Measurements from ENCODE around the gene SMIM7.
"Not testable (repeated sequence)": the region's sequence is repeated elsewhere in the genome, so short reads cannot be mapped to it uniquely, and the experiment has no call there.

SMIM7 gene

DNA sequence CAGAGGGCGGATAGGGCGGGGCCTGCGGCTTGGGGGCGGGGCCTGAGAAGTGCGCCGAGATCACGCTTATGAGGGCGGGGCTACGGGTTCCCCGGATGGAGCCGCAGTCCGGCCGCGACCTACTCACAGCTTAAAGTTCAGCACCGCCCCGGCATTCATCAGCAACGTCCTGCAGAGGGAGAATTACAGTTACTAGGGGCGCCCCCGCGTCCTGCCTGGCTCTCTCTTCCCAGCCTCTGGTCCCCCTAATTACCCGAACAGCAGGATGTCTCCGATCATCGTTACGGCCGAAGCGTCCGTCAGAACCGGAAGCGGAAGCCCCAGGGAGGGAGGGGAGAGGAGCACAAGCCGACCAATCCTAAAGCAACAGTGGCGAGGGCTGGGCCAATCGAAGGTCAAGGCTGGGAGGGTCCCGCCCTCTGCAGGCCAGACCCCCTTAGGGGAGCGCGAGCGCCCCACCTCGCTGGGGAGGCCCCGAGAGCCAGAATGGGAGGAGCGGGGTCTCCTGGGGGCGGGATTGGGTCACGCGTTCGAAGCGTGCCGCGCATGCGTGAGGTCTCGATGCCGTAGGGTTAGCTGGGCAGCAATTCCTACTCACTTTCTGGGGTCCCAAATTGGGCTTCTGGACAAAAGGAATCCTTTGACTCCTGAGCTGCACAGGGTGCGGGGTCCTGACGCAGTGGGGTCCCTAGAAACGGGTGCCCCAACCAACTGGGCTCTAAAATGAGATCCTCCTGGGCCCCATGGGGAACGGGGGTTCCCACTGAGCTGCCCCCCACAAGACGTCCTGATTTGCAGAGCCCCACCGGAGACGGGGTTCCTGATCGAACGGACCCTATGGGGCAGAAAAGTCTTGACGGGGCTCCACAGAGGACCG lies at the start of gene SMIM7:
Gene SMIM7 (minus strand): TSS at position 313 of the 877 bp plus-strand sequence. CDS start 34 bp downstream, at position 279.
- peak; percentile 94 for DNase-seq

DNA sequence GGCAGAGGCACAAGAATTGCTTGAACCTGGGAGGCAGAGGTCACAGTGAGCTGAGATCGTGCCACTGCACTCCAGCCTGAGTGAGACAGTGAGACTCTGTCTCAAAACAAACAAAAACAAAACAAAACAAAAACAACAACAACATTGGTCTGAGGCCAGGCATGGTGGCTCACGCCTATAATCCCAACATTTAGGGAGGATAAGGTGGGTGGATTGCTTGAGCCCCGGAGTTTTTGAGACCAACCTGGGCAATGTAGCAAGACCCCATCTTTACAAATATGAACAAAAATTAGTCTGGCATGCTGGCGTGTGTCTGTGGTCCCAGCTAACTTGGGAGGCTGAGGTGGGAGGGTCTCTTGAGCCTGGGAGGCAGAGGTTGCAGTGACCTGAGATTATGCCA lies 43.7 kb upstream of the SMIM7 start:
- no peak for DNase-seq

- DNase-seq = peak; percentile 11
These were observed 42.2 kb upstream of the SMIM7 start for GRCh38 chr19:16702123-16702522.

DNA sequence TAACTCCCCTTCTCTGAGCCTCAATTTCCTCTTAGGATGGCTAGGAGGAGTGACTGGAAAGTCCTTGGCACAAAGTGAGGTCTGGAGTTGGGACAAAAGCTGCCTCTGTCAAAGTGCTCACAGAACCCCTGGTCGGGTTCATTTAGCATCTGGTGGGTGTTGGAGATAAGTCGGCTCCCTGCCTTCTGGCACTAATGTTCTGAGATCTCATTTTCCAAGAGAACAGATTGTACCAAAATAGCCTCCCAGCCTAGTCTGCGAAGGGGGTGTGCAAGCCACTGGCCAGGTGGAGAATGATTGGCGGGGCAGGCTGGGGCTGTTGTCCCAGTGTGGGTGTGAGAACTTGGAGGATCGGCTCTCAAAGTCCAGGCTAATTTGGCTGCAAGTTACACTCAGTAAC lies 39.0 kb upstream of the SMIM7 start:
- no peak for DNase-seq

DNA sequence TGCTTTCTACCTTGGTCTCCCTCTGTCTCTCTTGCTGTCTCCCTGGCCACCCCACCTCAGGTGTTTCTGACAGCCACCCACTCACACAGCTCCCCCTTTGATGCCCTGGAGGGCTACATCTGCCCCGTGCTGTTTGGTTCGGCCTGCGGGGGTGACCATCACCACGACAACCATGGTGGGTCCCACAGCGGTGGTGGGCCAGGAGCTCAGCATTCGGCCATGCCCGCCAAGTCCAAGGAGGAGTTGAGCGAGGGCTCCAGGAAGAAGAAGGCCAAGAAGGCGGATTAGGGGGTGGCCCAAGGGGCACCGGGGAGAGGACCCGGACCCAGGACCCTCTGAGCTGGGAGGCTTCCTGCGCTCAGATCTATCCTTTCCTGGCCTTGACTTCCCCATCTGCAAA lies 28.1 kb upstream of the SMIM7 start:
- DNase-seq = no peak

- DNase-seq = no peak
These were observed 24.3 kb upstream of the SMIM7 start for GRCh38 chr19:16684216-16684615.

DNA sequence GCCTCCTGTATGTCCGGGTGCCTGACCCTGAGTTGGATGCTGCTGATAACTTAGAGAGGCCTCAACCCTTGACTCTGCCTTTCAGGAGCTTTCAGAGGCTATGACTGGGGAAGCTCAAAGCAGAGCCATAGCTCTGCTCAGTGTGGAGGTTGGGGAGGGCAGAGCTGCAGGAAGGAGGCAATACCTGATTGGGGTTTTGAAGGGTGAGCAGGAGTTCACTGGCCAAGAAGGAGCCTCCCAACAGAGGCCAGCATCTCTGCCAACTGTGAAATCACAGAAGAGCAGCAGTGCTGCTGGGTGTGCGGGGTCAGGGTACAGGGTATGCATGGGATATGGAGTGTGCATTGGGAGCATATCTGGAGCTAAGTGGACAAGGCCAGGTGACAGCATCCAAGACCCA lies 22.6 kb upstream of the SMIM7 start:
- DNase-seq = no peak

DNA sequence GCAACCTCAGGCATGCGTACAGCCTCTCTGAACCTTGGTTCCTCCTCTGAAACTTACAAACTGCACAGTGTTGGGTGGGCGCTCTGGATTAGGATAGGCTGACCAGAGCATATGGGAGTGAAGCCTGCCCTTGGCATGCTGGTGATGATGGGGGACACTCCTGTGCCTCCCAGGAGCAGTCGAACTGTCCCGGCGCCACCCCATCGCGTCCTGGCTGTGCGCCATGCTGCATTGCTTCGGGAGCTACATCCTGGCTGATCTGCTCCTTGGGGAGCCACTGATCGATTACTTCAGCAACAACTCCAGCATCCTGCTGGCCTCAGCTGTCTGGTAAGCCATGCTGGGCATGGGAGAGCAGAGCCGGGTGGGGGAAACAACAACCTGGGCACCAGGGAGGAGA lies 19.9 kb upstream of the SMIM7 start:
- no peak for DNase-seq

GRCh38 chr19:16678498-16678897 lies 18.6 kb upstream of the SMIM7 start:
- DNase-seq = no peak

- DNase-seq = no peak
These were observed 17.1 kb upstream of the SMIM7 start for GRCh38 chr19:16677055-16677454.

- DNase-seq = no peak
These were observed 16.3 kb upstream of the SMIM7 start for GRCh38 chr19:16676101-16676798.

DNA sequence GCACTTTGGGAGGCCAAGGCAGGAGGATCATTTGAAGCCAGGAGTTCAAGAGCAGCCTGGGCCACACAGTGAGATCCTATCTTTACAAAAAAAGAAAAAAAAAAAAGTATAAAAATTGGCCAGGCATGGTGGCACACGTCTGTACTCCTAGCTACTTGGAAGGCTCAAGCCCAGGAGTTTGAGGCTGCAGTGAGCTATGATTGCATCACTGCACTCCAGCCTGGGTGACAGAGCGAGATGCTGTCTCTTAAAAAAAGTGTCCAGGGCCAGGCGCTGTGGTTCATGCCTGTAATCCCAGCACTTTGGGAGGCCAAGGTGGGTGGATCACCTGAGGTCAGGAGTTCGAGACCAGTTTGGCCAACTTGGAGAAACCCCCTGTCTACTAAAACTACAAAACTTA lies 13.9 kb upstream of the SMIM7 start:
- DNase-seq = not testable (repeated sequence)

- DNase-seq = no peak
These were observed 13.3 kb upstream of the SMIM7 start for GRCh38 chr19:16673231-16673630.

- DNase-seq = no peak
These were observed 11.8 kb upstream of the SMIM7 start for GRCh38 chr19:16671652-16672274.

DNA sequence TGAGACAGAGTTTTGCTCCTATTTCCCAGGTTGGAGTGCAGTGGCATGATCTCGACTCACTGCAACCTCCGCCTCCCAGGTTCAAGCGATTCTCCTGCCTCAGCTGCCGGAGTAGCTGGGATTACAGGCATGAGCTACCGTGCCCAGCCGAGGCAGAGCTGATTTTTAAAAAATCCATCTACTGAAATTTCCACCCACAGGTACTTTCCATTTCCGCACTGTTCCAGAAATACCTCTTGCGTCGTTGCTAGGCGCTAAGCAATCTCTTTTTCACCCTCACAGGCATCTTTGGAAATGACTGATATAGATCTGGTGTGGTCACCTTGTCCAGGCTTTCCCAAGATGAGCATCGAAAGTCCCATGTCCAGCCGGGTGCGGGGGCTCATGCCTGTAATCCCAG lies 10.3 kb upstream of the SMIM7 start:
- DNase-seq = no peak

DNA sequence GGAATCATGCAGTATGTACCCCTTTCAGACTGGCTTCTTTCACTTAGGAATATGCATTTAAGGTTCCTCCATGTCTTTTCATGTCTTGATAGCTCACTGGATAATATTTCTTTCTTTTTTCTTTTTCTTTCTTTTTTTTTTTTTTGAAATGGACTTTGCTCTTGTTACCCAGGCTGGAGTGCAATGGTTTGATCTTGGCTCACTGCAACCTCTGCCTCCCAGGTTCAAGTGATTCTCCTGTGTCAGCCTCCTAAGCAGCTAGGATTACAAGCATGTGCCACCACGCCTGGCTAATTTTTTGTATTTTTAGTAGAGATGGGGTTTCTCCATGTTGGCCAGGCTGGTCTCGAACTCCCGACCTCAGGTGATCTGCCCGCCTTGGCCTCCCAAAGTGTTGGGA lies 8.8 kb upstream of the SMIM7 start:
- not testable (repeated sequence) for DNase-seq

DNA sequence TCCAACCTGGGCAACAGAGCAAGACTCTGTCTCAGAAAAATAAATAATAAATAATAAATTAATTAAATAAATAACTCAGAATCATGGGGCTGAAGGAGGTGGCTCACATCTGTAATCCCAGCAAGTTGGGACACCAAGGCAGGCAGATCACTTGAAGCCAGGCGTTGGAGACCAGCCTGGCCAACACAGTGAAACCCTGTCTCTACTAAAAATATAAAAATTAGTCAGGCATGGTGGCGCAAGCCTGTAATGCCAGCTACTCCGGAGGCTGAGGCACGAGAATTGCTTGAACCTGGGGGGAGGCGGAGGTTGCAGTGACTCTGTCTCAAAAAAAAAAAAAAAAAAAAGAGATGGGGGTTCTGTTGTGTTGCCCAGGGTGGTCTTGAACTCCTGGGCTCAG lies 8.2 kb upstream of the SMIM7 start:
- DNase-seq = no peak

DNA sequence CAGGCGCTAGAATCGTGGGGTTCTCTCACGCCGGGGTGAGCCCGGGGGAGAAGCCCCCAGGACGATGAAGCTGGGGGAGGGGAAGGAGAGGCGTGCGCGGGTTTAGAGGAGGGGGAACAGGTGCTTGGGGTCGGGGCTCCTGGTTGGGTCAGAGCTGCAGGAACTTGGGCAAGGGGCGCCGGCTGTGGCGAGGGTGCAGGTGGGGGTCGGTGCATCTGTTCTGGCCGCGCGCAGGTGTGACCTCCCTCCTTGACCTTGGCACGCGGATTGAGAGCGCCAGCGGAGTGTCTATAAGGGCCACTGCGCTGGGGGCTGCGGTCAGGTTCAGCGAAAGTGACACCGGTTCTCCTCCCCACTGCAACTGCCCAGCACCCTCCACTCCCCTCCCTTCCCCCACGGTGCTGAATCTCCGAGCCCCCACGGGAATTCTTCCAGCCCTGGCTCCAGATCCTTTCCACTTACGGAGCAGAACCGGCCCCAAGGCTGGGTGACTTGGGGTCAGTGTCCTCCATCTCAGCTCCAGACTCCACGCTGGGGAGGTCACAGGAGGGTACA lies 1.6 kb upstream of the SMIM7 start:
- DNase-seq = no peak

DNA sequence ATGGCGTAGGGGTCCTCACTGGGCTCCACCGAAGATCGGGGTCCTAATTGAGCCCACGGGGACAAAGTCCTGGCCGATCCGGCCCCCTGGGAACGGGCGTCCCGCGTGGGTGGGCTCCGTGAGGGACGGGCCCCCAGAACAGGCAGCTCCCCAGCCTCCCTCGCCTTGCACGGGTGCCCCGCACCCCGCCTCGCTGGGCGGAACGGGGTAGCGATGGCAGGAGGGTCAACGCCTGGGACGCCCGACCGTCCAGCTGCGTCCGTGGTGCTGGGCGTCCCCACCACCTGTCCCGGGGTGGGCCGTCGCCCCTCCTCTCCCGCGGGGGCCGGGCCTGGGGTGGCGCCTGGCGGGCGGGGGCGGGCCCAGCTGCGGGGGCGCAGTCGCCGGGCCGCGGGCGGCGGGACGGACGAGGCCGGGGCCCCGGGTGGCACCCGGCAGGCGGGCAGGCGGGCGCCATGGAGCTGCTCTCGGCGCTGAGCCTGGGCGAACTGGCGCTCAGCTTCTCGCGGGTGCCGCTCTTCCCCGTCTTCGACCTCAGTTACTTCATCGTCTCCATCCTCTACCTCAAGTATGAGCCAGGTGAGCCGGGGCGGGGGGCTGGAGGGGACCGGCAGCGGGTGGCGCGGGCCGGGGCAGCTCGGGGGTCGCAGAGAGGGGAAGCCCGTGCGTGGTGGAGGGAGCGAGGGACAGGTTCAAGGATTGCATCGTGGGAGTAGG lies 977 bp upstream of the SMIM7 start, which contains the start of gene TMEM38A:
Gene TMEM38A (plus strand): TSS at position 377 of the 717 bp plus-strand sequence. CDS start 79 bp downstream, at position 456.
- DNase-seq = no peak

DNA sequence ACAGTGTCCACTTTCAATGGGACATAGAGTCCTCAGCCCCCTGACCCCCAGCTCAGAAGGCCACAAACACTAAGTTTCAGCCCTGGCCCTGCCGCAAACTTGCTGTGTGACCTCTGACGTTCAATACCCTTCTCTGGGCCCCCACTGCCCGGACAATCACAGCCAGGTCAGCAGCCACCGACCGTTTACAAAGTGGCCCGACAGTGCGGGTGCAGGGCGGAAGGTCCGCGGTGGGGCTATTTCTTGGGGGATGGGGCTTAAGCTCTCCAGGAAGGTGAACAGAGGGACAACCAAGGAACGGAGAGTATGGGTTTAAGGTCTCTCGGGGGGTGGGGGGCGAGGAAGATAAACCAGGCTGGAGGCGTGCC lies 496 bp downstream of the SMIM7 start:
- no peak for DNase-seq

- no peak for DNase-seq
These were observed 2.6 kb downstream of the SMIM7 start for GRCh38 chr19:16657384-16657783.

GRCh38 chr19:16655727-16656126 lies 4.2 kb downstream of the SMIM7 start:
- DNase-seq = no peak

DNA sequence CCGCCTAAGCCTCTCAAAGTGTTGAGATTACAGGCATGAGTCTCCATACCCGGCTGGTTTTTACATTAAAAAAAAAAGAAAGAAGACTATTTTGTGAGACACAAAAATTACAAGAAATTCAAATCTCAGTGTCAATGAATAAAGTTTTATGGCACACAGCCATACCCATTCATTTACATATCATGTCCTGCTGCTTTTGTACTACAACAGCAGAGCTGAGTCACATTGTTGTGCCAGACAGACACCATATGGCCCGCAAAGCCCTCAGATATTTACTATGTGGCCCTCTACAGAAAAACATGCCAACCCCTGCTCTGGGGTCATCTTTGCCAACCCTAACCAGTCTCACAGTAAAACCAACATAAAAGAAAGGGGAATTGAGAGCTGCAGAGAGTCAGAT lies 5.3 kb downstream of the SMIM7 start:
- DNase-seq = no peak

All from GOT3 (cell line).